Measurements from ENCODE around the gene EXOC8. TPM values are rescaled to one million over a fixed set of nuclear protein-coding genes. Genes with fewer than 3 reads are reported as not detected.

EXOC8 gene
- total RNA-seq, 1 experiment from 2014 or later, result 24.5 TPM

- no peaks in the 10 kb centered on the region for H3K9me3 Mint-ChIP-seq (ENCODE audit: low read depth, unreplicated experiment)
- H3K27me3 Mint-ChIP-seq (ENCODE audit: unreplicated experiment), result no peaks in the 10 kb centered on the region
- no peak for DNase-seq
- intact Hi-C loops (cut with micrococcal nuclease; ENCODE audit: unreplicated experiment), result loop anchor here (10.0 kb wide), 1 partner anchor 348 kb away; the partner anchor contains the start of genes ARV1 and TTC13
- H3K27ac Mint-ChIP-seq (ENCODE audit: unreplicated experiment), result no peak overlapping the region
- H3K4me1 Mint-ChIP-seq (ENCODE audit: low read depth, unreplicated experiment), result no peaks in the 10 kb centered on the region
- CTCF ChIA-PET, result no interaction called here
- no peak overlapping the region for H3K4me3 Mint-ChIP-seq (ENCODE audit: low read depth, unreplicated experiment)
- no TSS peak for BruUV-seq (replicated peaks)
- TF ChIP-seq, protein P1, sequence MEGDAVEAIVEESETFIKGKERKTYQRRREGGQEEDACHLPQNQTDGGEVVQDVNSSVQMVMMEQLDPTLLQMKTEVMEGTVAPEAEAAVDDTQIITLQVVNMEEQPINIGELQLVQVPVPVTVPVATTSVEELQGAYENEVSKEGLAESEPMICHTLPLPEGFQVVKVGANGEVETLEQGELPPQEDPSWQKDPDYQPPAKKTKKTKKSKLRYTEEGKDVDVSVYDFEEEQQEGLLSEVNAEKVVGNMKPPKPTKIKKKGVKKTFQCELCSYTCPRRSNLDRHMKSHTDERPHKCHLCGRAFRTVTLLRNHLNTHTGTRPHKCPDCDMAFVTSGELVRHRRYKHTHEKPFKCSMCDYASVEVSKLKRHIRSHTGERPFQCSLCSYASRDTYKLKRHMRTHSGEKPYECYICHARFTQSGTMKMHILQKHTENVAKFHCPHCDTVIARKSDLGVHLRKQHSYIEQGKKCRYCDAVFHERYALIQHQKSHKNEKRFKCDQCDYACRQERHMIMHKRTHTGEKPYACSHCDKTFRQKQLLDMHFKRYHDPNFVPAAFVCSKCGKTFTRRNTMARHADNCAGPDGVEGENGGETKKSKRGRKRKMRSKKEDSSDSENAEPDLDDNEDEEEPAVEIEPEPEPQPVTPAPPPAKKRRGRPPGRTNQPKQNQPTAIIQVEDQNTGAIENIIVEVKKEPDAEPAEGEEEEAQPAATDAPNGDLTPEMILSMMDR (IDR thresholded peaks at IDR 0.05; ENCODE audit: unreplicated experiment), result peak; percentile 32
- H3K36me3 Mint-ChIP-seq (ENCODE audit: insufficient read depth, unreplicated experiment), result no peaks in the 10 kb centered on the region
These were observed 14.6 kb downstream of the EXOC8 start for GRCh38 chr1:231322880-231323530.

GRCh38 chr1:231319080-231319479 lies 18.6 kb downstream of the EXOC8 start:
- TF ChIP-seq, protein P1 (IDR thresholded peaks at IDR 0.05; ENCODE audit: unreplicated experiment), result no peak
- H3K4me3 Mint-ChIP-seq (ENCODE audit: low read depth, unreplicated experiment), result no peak overlapping the region
- no peaks in the 10 kb centered on the region for H3K27me3 Mint-ChIP-seq (ENCODE audit: unreplicated experiment)
- H3K36me3 Mint-ChIP-seq (ENCODE audit: insufficient read depth, unreplicated experiment), result no peaks in the 10 kb centered on the region
- no peak overlapping the region for H3K27ac Mint-ChIP-seq (ENCODE audit: unreplicated experiment)
- no peak for DNase-seq
- intact Hi-C loops (cut with micrococcal nuclease; ENCODE audit: unreplicated experiment), result no loop called here
- H3K4me1 Mint-ChIP-seq (ENCODE audit: low read depth, unreplicated experiment), result no peaks in the 10 kb centered on the region
- CTCF ChIA-PET, result no interaction called here
- H3K9me3 Mint-ChIP-seq (ENCODE audit: low read depth, unreplicated experiment), result peaks cover 2% of the 10 kb centered on the region
- no TSS peak for BruUV-seq (replicated peaks)

- Mint-ChIP-seq H3K9me3 (ENCODE audit: low read depth, unreplicated experiment) (peaks cover 2% of the 10 kb centered on the region), H3K36me3 (ENCODE audit: insufficient read depth, unreplicated experiment) (no peaks in the 10 kb centered on the region), H3K27me3 (ENCODE audit: unreplicated experiment) (no peaks in the 10 kb centered on the region), H3K4me1 (ENCODE audit: low read depth, unreplicated experiment) (no peaks in the 10 kb centered on the region), H3K4me3 (ENCODE audit: low read depth, unreplicated experiment) (no peak overlapping the region), H3K27ac (ENCODE audit: unreplicated experiment) (no peak overlapping the region)
- TF ChIP-seq, protein P1 (IDR thresholded peaks at IDR 0.05; ENCODE audit: unreplicated experiment), result no peak
- no peak for DNase-seq
- CTCF ChIA-PET, result no interaction called here
- intact Hi-C loops (cut with micrococcal nuclease; ENCODE audit: unreplicated experiment), result no loop called here
- BruUV-seq (replicated peaks), result no TSS peak
These were observed 19.1 kb downstream of the EXOC8 start for GRCh38 chr1:231318568-231318967.

- DNase-seq, result no peak
- intact Hi-C loops (cut with micrococcal nuclease; ENCODE audit: unreplicated experiment), result no loop called here
- BruUV-seq (replicated peaks), result no TSS peak
- Mint-ChIP-seq H3K27me3 (ENCODE audit: unreplicated experiment) (no peaks in the 10 kb centered on the region), H3K9me3 (ENCODE audit: low read depth, unreplicated experiment) (peaks cover 2% of the 10 kb centered on the region), H3K4me1 (ENCODE audit: low read depth, unreplicated experiment) (no peaks in the 10 kb centered on the region), H3K27ac (ENCODE audit: unreplicated experiment) (no peak overlapping the region), H3K36me3 (ENCODE audit: insufficient read depth, unreplicated experiment) (no peaks in the 10 kb centered on the region), H3K4me3 (ENCODE audit: low read depth, unreplicated experiment) (no peak overlapping the region)
- TF ChIP-seq, protein P1 (IDR thresholded peaks at IDR 0.05; ENCODE audit: unreplicated experiment), result no peak
- CTCF ChIA-PET, result interaction anchor here (1.0 kb wide), 1 partner anchor 8 kb away, joined by 3 read pairs; no protein-coding TSS in a partner anchor
These were observed 19.7 kb downstream of the EXOC8 start for GRCh38 chr1:231318015-231318355.

All from Calu3 (cell line).